CD4-positive, alpha-beta T cell treated with Interleukin-2 at 100 ng/mL for 4 hours (primary cell): ENCODE results near the gene UNC93B1.

Experiments used
- DNase-seq: peaks from one replicate; pipeline ENCODE4 v3.0.0-alpha.2; 2020; ENCODE audit warnings: low spot score

UNC93B1 gene, protein sequence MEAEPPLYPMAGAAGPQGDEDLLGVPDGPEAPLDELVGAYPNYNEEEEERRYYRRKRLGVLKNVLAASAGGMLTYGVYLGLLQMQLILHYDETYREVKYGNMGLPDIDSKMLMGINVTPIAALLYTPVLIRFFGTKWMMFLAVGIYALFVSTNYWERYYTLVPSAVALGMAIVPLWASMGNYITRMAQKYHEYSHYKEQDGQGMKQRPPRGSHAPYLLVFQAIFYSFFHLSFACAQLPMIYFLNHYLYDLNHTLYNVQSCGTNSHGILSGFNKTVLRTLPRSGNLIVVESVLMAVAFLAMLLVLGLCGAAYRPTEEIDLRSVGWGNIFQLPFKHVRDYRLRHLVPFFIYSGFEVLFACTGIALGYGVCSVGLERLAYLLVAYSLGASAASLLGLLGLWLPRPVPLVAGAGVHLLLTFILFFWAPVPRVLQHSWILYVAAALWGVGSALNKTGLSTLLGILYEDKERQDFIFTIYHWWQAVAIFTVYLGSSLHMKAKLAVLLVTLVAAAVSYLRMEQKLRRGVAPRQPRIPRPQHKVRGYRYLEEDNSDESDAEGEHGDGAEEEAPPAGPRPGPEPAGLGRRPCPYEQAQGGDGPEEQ

DNA sequence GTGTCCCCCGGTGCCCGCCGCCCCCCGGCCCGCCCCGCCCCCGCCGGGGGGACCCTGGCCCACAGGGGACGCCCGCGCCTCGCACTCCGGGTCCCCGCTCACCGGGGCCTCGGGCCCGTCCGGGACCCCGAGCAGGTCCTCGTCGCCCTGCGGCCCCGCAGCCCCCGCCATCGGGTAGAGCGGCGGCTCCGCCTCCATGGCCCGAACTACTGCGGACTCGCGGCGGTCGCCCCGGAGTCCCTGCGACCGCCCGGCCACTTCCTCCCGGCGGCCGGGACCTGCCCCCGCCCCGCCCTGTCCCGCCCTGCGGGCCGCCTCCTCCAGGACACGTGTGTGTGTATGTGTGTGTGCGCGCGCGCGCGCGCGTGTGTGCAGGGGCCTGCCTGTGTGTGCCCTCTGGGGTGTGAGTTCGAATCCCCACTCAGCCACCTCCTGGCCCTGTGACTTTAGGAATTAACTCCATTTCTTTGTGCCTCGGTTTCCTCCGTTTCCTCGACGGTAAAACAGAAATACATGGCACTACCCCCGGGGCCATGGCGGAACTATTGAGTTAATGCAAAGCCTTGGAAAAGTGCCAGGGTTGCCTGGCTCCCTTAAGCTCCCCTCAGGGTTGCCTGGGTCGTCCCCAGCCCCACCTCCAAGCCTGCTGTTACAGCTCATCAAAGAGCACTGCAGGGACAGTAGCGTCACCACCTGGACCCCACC, at the start of gene UNC93B1:
Gene UNC93B1, minus strand, starts transcription at position 252 of the 705 bp plus-strand sequence. Its CDS starts 54 bp downstream, at position 198.
- peak; percentile 80 for DNase-seq

DNA sequence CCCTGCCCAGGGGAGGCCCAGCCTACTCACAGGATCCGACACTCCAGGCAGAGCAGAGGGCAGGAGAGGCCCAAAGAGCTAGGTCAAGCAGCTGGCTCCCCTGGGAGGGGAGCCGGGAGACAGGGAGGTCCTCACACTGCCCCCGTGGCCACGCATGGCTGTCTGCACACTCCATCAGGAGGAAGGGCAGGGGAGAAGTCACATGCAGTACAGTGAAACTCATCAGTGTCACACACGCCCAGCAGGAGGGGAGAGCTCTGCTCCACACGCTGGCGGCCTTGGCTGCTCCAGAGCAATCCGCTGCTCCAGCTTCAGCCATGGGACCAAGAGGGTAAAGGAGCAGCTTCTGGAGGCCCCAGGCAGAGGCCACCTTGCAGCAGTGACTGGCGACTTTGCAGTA, 49.2 kb upstream of the UNC93B1 start:
- no peak for DNase-seq

GRCh38 chr11:68052137-68052873, 48.4 kb upstream of the UNC93B1 start:
- no peak for DNase-seq

- no peak for DNase-seq
Measured at GRCh38 chr11:68051191-68052136, 47.6 kb upstream of the UNC93B1 start.

DNA sequence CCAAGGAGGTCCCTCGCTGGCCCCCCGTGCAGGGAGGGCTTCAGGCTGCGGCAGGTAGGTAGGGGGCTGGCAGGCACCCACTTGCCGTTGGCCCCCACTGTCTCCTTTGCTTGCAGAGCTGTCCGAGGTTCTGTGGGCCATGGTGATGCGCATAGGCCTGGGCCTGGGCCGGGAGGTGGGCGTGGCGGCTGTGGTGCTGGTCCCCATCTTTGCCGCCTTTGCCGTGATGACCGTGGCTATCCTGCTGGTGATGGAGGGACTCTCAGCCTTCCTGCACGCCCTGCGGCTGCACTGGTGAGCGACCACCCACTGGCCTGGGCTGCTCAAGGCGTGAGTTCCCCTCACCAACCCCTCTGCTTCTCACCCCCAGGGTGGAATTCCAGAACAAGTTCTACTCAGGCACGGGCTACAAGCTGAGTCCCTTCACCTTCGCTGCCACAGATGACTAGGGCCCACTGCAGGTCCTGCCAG, 46.5 kb upstream of the UNC93B1 start:
- DNase-seq, result no peak

DNA sequence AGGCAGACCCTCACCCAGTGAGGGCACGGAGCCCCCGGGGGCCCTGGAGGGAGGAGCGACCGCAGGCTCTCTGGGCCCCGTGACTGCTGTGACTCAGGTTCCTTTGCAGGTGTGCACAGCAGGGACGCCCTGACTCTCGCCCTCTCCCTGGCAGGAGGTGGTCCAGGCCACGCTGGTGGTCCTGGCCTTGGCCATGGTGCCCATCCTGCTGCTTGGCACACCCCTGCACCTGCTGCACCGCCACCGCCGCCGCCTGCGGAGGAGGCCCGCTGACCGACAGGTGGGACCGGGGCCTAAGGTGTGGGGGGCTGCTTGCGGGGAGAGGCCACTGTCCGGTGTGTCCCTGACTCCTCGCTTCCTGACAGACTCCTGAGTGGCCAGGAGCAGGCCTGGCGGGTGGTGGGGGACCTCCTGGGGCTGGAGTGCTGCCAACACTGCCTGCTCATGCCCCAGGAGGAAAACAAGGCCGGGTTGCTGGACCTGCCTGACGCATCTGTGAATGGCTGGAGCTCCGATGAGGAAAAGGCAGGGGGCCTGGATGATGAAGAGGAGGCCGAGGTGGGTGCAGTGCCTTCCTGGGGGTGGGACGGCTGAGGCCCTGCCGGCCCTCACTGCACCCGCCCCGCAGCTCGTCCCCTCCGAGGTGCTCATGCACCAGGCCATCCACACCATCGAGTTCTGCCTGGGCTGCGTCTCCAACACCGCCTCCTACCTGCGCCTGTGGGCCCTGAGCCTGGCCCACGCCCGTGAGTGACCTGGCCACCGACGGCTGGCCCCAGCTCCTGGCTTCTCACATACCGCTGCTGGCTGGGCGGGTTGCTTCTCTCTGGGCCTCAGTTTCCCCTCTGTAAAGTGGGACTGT, 45.8 kb upstream of the UNC93B1 start:
- DNase-seq, result no peak

DNA sequence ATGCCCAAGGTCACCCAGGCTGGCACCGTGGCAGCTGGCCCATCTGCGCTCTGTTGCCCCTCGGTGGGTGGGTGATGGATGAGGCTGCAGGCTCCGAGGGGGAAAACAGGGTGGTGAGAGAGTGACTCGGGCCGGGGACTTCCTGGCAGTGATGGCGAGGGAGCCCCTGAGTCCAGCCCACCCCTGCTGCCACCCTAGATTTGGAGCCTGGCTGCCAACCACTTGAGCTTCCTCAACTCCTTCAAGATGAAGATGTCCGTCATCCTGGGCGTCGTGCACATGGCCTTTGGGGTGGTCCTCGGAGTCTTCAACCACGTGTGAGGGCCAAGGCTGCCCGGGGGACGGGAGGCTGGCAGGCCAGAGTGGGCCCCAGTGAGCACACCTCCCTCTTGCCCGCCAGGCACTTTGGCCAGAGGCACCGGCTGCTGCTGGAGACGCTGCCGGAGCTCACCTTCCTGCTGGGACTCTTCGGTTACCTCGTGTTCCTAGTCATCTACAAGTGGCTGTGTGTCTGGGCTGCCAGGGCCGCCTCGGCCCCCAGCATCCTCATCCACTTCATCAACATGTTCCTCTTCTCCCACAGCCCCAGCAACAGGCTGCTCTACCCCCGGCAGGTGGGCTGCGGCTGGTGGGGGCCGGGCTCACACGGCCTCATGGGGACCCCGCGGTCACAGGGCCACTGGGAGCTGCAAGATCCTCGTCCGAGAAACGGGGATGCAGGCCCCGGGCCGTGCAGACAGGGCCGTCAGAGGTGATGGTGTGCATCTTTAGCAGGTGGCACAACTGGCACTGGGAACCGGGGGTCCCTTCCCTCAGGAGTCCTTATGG, 45.0 kb upstream of the UNC93B1 start:
- DNase-seq, result no peak

DNA sequence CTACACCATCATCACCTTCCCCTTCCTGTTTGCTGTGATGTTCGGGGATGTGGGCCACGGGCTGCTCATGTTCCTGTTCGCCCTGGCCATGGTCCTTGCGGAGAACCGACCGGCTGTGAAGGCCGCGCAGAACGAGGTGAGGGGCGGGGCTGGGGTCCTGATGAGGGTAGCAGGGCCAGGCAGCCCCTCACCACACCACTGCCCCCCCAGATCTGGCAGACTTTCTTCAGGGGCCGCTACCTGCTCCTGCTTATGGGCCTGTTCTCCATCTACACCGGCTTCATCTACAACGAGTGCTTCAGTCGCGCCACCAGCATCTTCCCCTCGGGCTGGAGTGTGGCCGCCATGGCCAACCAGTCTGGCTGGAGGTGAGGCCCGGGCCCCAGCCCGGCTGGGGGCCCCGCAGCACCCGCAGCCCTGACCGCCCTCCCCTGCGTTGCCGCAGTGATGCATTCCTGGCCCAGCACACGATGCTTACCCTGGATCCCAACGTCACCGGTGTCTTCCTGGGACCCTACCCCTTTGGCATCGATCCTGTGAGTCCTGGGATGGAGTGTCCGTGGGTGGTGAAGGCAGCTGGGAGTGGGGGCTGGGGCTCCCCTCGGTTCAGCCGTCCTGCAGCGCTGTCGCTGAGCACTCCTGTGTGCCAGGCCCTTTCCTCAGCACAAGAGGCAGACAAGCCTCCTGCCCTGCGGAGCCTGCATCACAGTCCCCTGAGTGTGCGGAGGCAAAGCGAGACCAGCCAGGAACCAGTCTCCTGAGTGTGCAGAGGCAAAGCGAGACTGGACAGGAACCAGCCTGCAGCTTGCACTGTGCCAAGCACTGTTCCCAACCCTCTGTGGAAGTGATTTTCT, 43.8 kb upstream of the UNC93B1 start:
- no peak for DNase-seq

GRCh38 chr11:68044898-68045351, 41.0 kb upstream of the UNC93B1 start:
- no peak for DNase-seq

DNA sequence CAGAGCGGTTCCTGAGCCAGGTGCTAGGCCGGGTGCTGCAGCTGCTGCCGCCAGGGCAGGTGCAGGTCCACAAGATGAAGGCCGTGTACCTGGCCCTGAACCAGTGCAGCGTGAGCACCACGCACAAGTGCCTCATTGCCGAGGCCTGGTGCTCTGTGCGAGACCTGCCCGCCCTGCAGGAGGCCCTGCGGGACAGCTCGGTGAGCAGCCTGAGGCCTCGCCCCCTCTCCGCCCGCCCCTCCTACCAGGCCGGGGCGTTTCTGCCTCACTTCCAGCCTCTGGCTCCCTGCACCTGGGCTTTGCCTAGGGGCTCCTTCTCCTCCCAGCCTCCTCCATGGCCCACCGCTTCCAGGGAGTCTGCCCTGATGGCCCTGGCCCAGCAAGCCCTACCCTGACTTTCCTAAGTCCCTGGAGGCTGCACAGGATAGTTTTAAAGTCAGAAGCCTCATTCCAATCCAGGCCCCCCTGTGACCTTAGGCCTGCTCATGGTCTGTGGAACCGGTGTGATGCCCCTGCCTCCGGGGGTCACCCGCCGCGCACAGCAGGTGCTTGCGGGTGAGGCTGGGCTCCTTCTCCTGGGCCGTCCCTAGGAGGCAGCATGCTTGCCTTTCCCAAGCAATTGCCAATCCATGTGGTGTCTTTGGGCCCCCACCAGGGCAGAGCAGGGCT, 40.4 kb upstream of the UNC93B1 start:
- DNase-seq, result no peak

DNA sequence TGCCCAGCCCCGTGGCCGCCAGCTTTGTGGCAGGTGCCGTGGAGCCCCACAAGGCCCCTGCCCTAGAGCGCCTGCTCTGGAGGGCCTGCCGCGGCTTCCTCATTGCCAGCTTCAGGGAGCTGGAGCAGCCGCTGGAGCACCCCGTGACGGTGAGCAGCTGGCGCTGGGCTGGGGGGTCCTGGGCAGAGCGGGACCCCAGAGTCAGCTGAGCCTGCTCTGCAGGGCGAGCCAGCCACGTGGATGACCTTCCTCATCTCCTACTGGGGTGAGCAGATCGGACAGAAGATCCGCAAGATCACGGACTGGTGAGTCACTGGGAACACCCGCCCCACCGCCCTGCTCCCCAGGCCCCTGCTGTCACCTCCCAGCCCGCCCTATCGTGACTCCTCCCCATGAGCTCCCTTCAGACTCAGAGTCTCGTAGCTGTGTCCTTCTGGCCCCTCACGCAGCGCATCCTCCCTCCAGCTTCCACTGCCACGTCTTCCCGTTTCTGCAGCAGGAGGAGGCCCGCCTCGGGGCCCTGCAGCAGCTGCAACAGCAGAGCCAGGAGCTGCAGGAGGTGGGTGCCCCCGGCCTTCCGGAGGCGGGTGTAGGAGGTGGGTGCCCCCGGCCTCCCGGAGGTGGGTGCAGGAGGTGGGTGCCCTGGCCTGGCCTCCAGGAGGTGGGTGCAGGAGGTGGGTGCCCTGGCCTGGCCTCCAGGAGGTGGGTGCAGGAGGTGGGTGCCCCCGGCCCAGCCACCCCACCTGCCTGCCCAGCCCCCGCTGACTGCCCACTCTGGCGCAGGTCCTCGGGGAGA, 39.6 kb upstream of the UNC93B1 start:
- no peak for DNase-seq

DNA sequence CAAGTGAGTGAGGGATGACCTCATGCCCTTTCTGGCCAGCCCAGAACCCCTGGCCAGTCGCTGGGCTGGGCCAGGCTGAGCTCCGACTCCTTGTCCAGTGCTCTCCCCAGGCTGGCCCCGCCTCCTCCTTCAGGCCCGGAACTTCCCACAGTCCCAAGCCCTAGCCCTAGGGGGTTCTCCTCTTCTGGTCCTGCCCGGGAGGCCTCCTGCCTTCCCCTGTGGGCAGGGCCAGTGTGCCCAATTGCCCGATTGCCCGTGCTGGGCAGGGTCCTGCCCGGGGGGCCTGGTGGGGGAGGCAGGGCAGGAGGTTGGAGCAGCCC, 39.1 kb upstream of the UNC93B1 start:
- no peak for DNase-seq

DNA sequence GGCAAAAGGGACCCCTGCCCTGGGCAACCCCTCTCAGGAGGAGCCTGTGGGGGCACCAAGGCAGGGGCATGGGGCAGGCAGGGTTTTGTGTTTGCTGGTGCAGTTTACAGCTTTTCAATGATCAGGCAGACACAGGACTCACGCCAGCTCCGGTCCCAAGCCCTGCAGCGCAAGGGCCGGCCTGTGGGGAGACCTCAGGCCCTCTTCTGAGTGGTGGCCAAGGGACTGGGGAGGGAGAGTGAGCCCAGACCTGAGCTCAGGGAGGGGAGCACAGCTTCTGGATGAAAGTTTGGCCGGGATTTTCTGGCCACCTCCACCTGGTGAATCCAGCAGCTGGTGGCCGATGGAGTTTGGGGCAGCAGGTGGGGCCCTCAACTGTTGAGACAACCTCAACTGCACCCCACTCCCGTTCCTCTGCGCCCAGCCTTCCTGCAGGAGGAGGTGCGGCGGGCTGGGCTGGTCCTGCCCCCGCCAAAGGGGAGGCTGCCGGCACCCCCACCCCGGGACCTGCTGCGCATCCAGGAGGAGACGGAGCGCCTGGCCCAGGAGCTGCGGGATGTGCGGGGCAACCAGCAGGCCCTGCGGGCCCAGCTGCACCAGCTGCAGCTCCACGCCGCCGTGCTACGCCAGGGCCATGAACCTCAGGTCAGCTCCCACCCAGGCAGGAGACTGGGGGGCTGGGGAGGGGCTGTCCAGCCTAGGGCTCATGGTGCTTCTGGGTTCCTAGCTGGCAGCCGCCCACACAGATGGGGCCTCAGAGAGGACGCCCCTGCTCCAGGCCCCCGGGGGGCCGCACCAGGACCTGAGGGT, 38.5 kb upstream of the UNC93B1 start:
- no peak for DNase-seq

DNA sequence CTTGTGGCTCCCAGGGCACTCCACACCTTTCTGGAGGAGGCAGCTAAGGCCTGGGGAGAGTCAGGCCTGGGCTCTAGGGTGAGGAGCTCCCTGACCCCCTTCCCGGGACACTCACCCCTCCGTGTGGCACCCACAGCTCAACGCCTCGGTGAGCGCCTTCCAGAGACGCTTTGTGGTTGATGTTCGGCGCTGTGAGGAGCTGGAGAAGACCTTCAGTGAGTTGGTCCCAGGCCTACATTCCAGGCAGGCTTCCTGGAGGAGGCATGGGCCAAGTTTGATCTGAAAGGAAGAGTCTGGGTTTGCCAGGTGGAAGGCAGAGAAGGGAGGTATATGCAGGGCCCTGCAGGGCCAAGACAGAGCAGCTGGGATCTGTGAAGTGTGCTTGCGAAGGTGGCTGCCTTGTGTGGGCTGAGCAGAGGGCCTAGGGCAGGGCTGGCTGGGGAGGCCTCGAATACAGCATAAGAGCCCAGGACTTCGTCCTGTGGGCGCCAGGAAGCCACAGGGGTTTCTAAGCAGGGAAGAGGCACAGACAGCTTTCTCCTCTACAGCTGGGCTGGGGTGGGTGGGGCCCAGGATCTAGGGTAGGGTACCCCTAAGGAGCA, 37.8 kb upstream of the UNC93B1 start:
- DNase-seq, result no peak

- DNase-seq, result no peak
Measured at GRCh38 chr11:68040957-68041591, 37.2 kb upstream of the UNC93B1 start.
